Left lung (tissue), 10 donors: ENCODE measurements around the gene AMER3. TPM values are rescaled to one million over a fixed set of nuclear protein-coding genes. Genes with fewer than 3 reads are reported as not detected.
"Not testable (repeated sequence)": the region's sequence is repeated elsewhere in the genome, so short reads cannot be mapped to it uniquely, and the experiment has no call there.

Experiments
- ATAC-seq: fragments of 200-7000 bp; cut with Tn5 transposase; one replicate; pipeline ENCODE4 v1.9.1; 2020; ENCODE audit warnings: moderate library complexity
- DNase-seq, 4 donors: peaks; one replicate each; pipeline ENCODE4 v3.0.0-alpha.2; 2013 to 2020
- H3K27ac ChIP-seq, 2 donors: fragments of 200-600 bp; sonication (generic) in 1 of 2; one replicate each; pipeline versions ENCODE4 v1.5.0 to v1.8.0; 2020 to 2021
- H3K27me3 ChIP-seq, 2 donors: fragments of 200-600 bp; sonication (generic) in 1 of 2; one replicate each; pipeline versions ENCODE4 v1.5.0 to v1.8.0; 2020 to 2021
- H3K36me3 ChIP-seq, 2 donors: fragments of 200-600 bp; sonication (generic) in 1 of 2; one replicate each; pipeline versions ENCODE4 v1.5.0 to v1.8.0; 2020 to 2021
- H3K4me1 ChIP-seq, 2 donors: fragments of 200-600 bp; one replicate each; pipeline ENCODE4 v1.8.0; 2021
- H3K4me3 ChIP-seq, 2 donors: fragments of 200-600 bp; sonication (generic) in 1 of 2; one replicate each; pipeline versions ENCODE4 v1.5.0 to v1.8.0; 2020 to 2021; ENCODE audit warnings: mild to moderate bottlenecking in 1 of 2
- H3K9me3 ChIP-seq, 2 donors: fragments of 200-600 bp; sonication (generic) in 1 of 2; one replicate each; pipeline versions ENCODE4 v1.5.0 to v1.8.0; 2020 to 2021
- intact Hi-C, 2 donors: fragments of 100-400 bp; cut with DNase I; formaldehyde crosslinking; loops; one replicate each; pipeline versions ENCODE4 v1.11.2 to v1.14.2; 2022
- polyA plus RNA-seq, 6 donors: library from polyadenylated mRNA; unstranded; fragments of 120-200 nt; gene quantifications; one replicate each; pipeline ENCODE4 v1.2.1, GENCODE V29; 2013; ENCODE audit not compliant: insufficient read length in 6 of 6
- total RNA-seq, 2 donors: library from RNA; stranded (reverse); fragmentation: NEBNext Ultra II Directional; extraction: Animal tissue kit (Norgen Biotek cat#: 25700); gene quantifications; one replicate each; pipeline ENCODE4 v1.2.1, GENCODE V29; 2021
- TF ChIP-seq, protein P1 (sequence below), 2 donors: fragments of 200-600 bp; sonication (generic) in 1 of 2; IDR thresholded peaks; one replicate each; pipeline versions ENCODE4 v1.5.0 to v1.8.0; 2021; ENCODE audit warnings: antibody characterized with exemption in 2 of 2
- donor health status: DM: no; HTN: yes; CAD: no.
- donor health status: DM: no; HTN: no; CAD: no.

The AMER3 gene
- total and polyA plus RNA-seq, 8 donors = 0.04 to 0.15 (median 0.09) TPM; not detected in 3

DNA sequence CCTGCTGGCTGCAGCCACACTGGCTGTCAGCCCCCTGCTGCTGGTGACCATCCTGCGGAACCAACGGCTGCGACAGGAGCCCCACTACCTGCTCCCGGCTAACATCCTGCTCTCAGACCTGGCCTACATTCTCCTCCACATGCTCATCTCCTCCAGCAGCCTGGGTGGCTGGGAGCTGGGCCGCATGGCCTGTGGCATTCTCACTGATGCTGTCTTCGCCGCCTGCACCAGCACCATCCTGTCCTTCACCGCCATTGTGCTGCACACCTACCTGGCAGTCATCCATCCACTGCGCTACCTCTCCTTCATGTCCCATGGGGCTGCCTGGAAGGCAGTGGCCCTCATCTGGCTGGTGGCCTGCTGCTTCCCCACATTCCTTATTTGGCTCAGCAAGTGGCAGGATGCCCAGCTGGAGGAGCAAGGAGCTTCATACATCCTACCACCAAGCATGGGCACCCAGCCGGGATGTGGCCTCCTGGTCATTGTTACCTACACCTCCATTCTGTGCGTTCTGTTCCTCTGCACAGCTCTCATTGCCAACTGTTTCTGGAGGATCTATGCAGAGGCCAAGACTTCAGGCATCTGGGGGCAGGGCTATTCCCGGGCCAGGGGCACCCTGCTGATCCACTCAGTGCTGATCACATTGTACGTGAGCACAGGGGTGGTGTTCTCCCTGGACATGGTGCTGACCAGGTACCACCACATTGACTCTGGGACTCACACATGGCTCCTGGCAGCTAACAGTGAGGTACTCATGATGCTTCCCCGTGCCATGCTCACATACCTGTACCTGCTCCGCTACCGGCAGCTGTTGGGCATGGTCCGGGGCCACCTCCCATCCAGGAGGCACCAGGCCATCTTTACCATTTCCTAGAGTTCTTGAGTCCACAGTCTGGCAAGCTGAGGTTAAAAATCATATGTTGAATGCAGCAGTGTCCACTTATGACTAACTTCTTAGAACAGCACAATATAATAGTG lies 25.7 kb upstream of the AMER3 start:
- DNase-seq = peak in 1 of 4 donors; percentile 64
- Histone ChIP-seq H3K36me3 (no peaks in the 10 kb centered on the region), H3K4me3 (no peak overlapping the region), H3K27me3 (peaks cover 0 to 48% of the 10 kb centered on the region in 2 donors), H3K4me1 (peaks cover 11 to 14% of the 10 kb centered on the region in 2 donors), H3K27ac (no peak overlapping the region), H3K9me3 (no peaks in the 10 kb centered on the region)
- intact Hi-C loops = no loop called here
- ATAC-seq = no peak
- TF ChIP-seq, protein P1, sequence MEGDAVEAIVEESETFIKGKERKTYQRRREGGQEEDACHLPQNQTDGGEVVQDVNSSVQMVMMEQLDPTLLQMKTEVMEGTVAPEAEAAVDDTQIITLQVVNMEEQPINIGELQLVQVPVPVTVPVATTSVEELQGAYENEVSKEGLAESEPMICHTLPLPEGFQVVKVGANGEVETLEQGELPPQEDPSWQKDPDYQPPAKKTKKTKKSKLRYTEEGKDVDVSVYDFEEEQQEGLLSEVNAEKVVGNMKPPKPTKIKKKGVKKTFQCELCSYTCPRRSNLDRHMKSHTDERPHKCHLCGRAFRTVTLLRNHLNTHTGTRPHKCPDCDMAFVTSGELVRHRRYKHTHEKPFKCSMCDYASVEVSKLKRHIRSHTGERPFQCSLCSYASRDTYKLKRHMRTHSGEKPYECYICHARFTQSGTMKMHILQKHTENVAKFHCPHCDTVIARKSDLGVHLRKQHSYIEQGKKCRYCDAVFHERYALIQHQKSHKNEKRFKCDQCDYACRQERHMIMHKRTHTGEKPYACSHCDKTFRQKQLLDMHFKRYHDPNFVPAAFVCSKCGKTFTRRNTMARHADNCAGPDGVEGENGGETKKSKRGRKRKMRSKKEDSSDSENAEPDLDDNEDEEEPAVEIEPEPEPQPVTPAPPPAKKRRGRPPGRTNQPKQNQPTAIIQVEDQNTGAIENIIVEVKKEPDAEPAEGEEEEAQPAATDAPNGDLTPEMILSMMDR (IDR thresholded peaks at IDR 0.05) = no peak

DNA sequence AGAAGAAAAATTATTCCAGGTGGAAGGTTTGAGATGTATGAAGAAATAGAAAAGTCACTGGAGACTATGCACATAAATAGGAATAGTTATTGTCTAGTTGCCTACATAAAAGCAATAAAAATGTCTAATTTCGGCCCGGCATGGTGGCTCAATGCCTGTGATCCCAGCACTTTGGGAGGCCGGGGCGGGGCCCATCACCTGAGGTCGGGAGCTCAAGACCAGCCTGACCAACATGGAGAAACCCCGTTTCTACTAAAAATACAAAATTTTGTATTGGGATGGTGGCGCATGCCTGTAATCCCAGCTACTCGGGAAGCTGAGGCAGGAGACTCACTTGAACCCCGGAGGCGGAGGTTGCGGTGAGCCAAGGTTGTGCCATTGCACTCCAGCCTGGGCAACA lies 23.1 kb upstream of the AMER3 start:
- ATAC-seq, H3K9me3 ChIP-seq, H3K4me3 ChIP-seq, H3K36me3 ChIP-seq, intact Hi-C loops, H3K4me1 ChIP-seq, H3K27ac ChIP-seq: not testable (repeated sequence)
- H3K27me3 ChIP-seq = peaks cover 0 to 30% of the 10 kb centered on the region in 2 donors
- DNase-seq = peak in 1 of 4 donors; percentile 56

DNA sequence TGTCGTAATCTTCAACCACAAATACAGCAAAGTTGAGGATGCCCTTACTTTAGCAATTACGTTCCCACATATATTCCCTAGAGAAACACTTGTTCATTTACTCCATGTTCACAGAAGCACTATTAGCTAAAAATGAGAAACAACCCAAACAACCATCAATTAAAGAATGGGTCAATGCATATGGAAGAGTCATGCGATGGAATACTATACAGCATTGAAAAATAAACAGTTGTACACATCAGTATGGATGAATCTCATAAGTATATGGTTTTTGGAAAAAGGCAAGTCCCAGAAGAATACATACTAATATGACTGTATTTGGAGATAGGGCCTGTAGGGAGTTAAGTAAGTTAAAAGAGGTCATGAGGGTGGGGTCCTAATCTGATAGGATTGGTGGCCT lies 20.1 kb upstream of the AMER3 start:
- no peak for ATAC-seq
- DNase-seq = no peak
- intact Hi-C loops = no loop called here

DNA sequence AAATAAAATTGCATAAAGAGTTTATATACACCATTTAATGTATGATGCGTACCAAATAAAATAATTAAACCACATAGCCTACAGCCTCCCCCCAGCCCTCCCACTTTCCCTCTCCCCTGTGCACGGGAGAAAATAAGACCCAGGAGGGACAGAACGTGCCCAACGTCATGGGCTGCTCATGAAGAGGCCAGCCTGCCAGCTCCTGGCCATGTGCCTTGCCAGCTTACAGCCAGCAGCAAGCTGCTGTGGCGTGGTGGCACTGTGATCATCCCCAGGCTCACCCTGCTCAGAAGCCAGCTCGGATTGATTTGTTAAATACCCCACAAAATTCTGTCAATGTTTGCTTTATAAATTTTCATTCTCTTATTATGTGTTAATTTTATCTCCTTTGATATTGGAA lies 18.9 kb upstream of the AMER3 start:
- intact Hi-C loops = no loop called here
- H3K9me3 ChIP-seq = no peaks in the 10 kb centered on the region
- DNase-seq (peak in 1 of 4 donors; percentile 50), ATAC-seq (no peak)
- H3K27ac ChIP-seq = no peak overlapping the region
- H3K4me1 ChIP-seq = no peaks in the 10 kb centered on the region
- no peak overlapping the region for H3K4me3 ChIP-seq
- H3K36me3 ChIP-seq = no peaks in the 10 kb centered on the region
- TF ChIP-seq, protein P1 (IDR thresholded peaks at IDR 0.05) = no peak
- H3K27me3 ChIP-seq = peaks cover 0 to 6% of the 10 kb centered on the region in 2 donors

More for the DNA sequence above, 20.1 kb upstream of the AMER3 start:
- no peaks in the 10 kb centered on the region for H3K36me3 ChIP-seq
- no peaks in the 10 kb centered on the region for H3K9me3 ChIP-seq
- no peak overlapping the region for H3K4me3 ChIP-seq
- no peaks in the 10 kb centered on the region for H3K4me1 ChIP-seq
- peaks cover 0 to 6% of the 10 kb centered on the region in 2 donors for H3K27me3 ChIP-seq
- TF ChIP-seq, protein P1 (IDR thresholded peaks at IDR 0.05) = no peak
- no peak overlapping the region for H3K27ac ChIP-seq

DNA sequence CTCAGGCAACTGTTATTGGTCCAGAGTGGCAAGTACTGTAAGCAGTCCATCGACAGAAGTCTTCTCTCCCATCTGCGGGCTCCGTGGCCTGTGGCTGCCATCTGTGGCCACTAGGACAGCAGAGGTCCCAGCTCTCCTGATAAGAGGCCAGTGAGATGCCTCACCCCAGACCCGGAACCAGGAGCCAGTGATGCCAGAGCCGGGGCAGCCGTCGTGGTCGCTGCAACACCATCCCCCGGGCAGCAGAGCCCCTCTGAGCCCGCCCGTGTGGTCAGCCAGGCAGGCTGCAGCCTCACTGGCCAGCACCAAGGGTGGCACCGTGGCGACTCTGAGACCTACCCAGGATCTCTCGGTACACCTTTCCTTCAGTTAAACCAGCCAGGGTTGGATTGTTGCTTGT lies 17.7 kb upstream of the AMER3 start:
- Histone ChIP-seq H3K36me3 (no peaks in the 10 kb centered on the region), H3K4me1 (no peaks in the 10 kb centered on the region), H3K9me3 (no peaks in the 10 kb centered on the region), H3K4me3 (no peak overlapping the region), H3K27me3 (peaks cover 0 to 11% of the 10 kb centered on the region in 2 donors), H3K27ac (no peak overlapping the region)
- peak in 1 of 4 donors; percentile 49 for DNase-seq
- ATAC-seq = no peak
- intact Hi-C loops = no loop called here
- TF ChIP-seq, protein P1 (IDR thresholded peaks at IDR 0.05) = no peak
